H1 (cell line): ENCODE data around the gene CEP72. TPM values are rescaled to one million over a fixed set of nuclear protein-coding genes. Genes with fewer than 3 reads are reported as not detected.

ENCODE experiments used
- CTCF ChIA-PET: fragments of 300-600 bp; sonication (Branson Sonifier 250); formaldehyde crosslinking; loops from one replicate; lab custom pipeline; 2021; ENCODE audit not compliant: partially characterized antibody; lab: Charles Lee
- POLR2A ChIA-PET: fragments of 300-600 bp; sonication (Branson Sonifier 250); formaldehyde crosslinking; loops from one replicate; lab custom pipeline; 2021; ENCODE audit warnings: inconsistent platforms; ENCODE audit not compliant: partially characterized antibody; lab: Charles Lee
- DNase-seq, 2 experiments: peaks; one replicate each; pipeline versions ENCODE4 v3.0.0 to v3.0.0-alpha.2; 2010 to 2022; ENCODE audit warnings: low spot score in 2 of 2, low read depth in 1 of 2, mixed read lengths in 1 of 2
- FAIRE-seq: peaks from 2 replicates; lab custom pipeline; 2011; peaks lifted over from hg19 to GRCh38; lab: Jason Lieb, UNC
- H2AFZ ChIP-seq: 2 replicates; pipeline ENCODE4 v1.8.1; 2012; ENCODE audit warnings: low read length, inconsistent platforms
- H2AK5ac ChIP-seq: 2 replicates; pipeline ENCODE4 v1.6.1; 2013; ENCODE audit warnings: low read depth, low read length
- H2BK120ac ChIP-seq: replicated peaks from 2 replicates; pipeline ENCODE3; 2013; ENCODE audit warnings: low read depth, low read length, inconsistent platforms
- H2BK12ac ChIP-seq: 2 replicates; pipeline ENCODE4 v1.6.1; 2013; ENCODE audit warnings: low read depth, low read length
- H2BK15ac ChIP-seq: 2 replicates; pipeline ENCODE4 v1.6.1; 2013; ENCODE audit warnings: low read length
- H2BK20ac ChIP-seq: 2 replicates; pipeline ENCODE4 v1.6.1; 2013; ENCODE audit warnings: low read length
- H2BK5ac ChIP-seq: 2 replicates; pipeline ENCODE4 v1.6.1; 2013; ENCODE audit warnings: low read depth, low read length
- H3K14ac ChIP-seq: 2 replicates; pipeline ENCODE4 v1.6.1; 2013; ENCODE audit warnings: inconsistent platforms; ENCODE audit not compliant: insufficient read length
- H3K18ac ChIP-seq: 2 replicates; pipeline ENCODE4 v1.6.1; 2013; ENCODE audit warnings: low read length; ENCODE audit errors: extremely low read depth
- H3K23ac ChIP-seq: 2 replicates; pipeline ENCODE4 v1.6.1; 2013; ENCODE audit warnings: inconsistent platforms; ENCODE audit not compliant: insufficient read length
- H3K23me2 ChIP-seq: 2 replicates; pipeline ENCODE4 v1.6.1; 2013; ENCODE audit warnings: low read depth, low read length
- H3K27ac ChIP-seq: 2 replicates; pipeline ENCODE4 v1.6.1; 2011; ENCODE audit warnings: low read depth, low read length, inconsistent platforms
- H3K27me3 ChIP-seq, 4 experiments: replicated peaks in 1 of 4; 1 replicate in 1 of 4; 2 replicates in 3 of 4; pipeline versions ENCODE4 v1.6.1 to v1.8.1; 2011 to 2013; ENCODE audit warnings: low read length in 3 of 4, mild to moderate bottlenecking in 3 of 4, inconsistent platforms in 2 of 4, mixed read lengths in 2 of 4, moderate library complexity in 1 of 4; ENCODE audit not compliant: control insufficient read depth in 3 of 4, insufficient read depth in 3 of 4; ENCODE audit errors: extremely low read depth in 1 of 4
- H3K36me3 ChIP-seq, 4 experiments: 2 replicates each; pipeline versions ENCODE4 v1.6.1 to v1.8.1; 2011 to 2013; ENCODE audit warnings: mild to moderate bottlenecking in 4 of 4, low read length in 3 of 4, moderate library complexity in 2 of 4, control low read depth in 1 of 4, inconsistent platforms in 1 of 4; ENCODE audit not compliant: insufficient read depth in 4 of 4, control insufficient read depth in 2 of 4
- H3K4ac ChIP-seq: replicated peaks from 2 replicates; pipeline ENCODE3; 2013; ENCODE audit warnings: low read length, low read depth, mixed read lengths, inconsistent platforms; ENCODE audit not compliant: insufficient read length
- H3K4me1 ChIP-seq, 4 experiments: replicated peaks in 1 of 4; 1 replicate in 1 of 4; 2 replicates in 3 of 4; pipeline versions ENCODE4 v1.6.1 to v1.8.1; 2011 to 2013; ENCODE audit warnings: low read length in 3 of 4, inconsistent platforms in 2 of 4, mixed read lengths in 1 of 4; ENCODE audit not compliant: insufficient read depth in 4 of 4, control insufficient read depth in 3 of 4
- H3K4me2 ChIP-seq, 2 experiments: 2 replicates each; pipeline versions ENCODE4 v1.6.1 to v1.8.1; 2011 to 2013; ENCODE audit warnings: low read depth in 2 of 2, low read length in 2 of 2, control low read depth in 1 of 2, inconsistent platforms in 1 of 2, mild to moderate bottlenecking in 1 of 2; ENCODE audit not compliant: insufficient read depth in 1 of 2
- H3K4me3 ChIP-seq, 4 experiments: fragments of 200-600, 300-600 bp in 1 of 4; sonication (generic), shearing (Covaris generic), sonication (Bioruptor Twin) in 1 of 4; 2 replicates each; pipeline versions ENCODE4 v1.5.1 to v1.8.1; 2011 to 2016; ENCODE audit warnings: low read length in 4 of 4, low read depth in 3 of 4, control low read depth in 2 of 4, inconsistent platforms in 2 of 4, mild to moderate bottlenecking in 2 of 4, mixed read lengths in 1 of 4, moderate library complexity in 1 of 4; ENCODE audit not compliant: insufficient read depth in 2 of 4; ENCODE audit errors: extremely low read depth in 1 of 4
- H3K56ac ChIP-seq: replicated peaks from 2 replicates; pipeline ENCODE3; 2013; ENCODE audit warnings: low read depth, mild to moderate bottlenecking, mixed read lengths, low read length, inconsistent platforms; ENCODE audit not compliant: insufficient read length
- H3K79me1 ChIP-seq: 2 replicates; pipeline ENCODE4 v1.6.1; 2013; ENCODE audit warnings: low read depth, low read length, control low read depth
- H3K79me2 ChIP-seq, 2 experiments: 2 replicates each; pipeline versions ENCODE4 v1.6.1 to v1.8.1; 2012 to 2013; ENCODE audit warnings: low read length in 2 of 2, mild to moderate bottlenecking in 2 of 2, inconsistent platforms in 1 of 2; ENCODE audit not compliant: insufficient read depth in 2 of 2, control insufficient read depth in 1 of 2
- H3K9ac ChIP-seq, 4 experiments: replicated peaks in 1 of 4; 1 replicate in 1 of 4; 2 replicates in 3 of 4; pipeline versions ENCODE4 v1.6.1 to v1.8.1; 2011 to 2013; ENCODE audit warnings: low read depth in 3 of 4, low read length in 3 of 4, control low read depth in 2 of 4, mild to moderate bottlenecking in 2 of 4, moderate library complexity in 2 of 4, inconsistent platforms in 1 of 4; ENCODE audit errors: extremely low read depth in 1 of 4
- H3K9me3 ChIP-seq, 2 experiments: 2 replicates each; pipeline versions ENCODE4 v1.6.1 to v1.8.1; 2012 to 2013; ENCODE audit warnings: mild to moderate bottlenecking in 2 of 2, moderate library complexity in 2 of 2, control low read depth in 1 of 2, inconsistent platforms in 1 of 2, low read depth in 1 of 2, low read length in 1 of 2, mixed read lengths in 1 of 2; ENCODE audit not compliant: insufficient read depth in 2 of 2
- H4K20me1 ChIP-seq, 2 experiments: replicated peaks in 1 of 2; 2 replicates each; pipeline versions ENCODE3 to v1.8.1; 2011 to 2013; ENCODE audit warnings: inconsistent platforms in 2 of 2, low read length in 2 of 2, mild to moderate bottlenecking in 1 of 2; ENCODE audit not compliant: insufficient read depth in 2 of 2, control insufficient read depth in 1 of 2
- H4K5ac ChIP-seq: 2 replicates; pipeline ENCODE4 v1.6.1; 2013; ENCODE audit warnings: low read length, low read depth, mixed read lengths, inconsistent platforms; ENCODE audit not compliant: insufficient read length
- H4K8ac ChIP-seq: 2 replicates; pipeline ENCODE4 v1.8.0; 2013; ENCODE audit warnings: mild to moderate bottlenecking, moderate library complexity, low read length, inconsistent platforms; ENCODE audit not compliant: insufficient read depth; ENCODE audit errors: extremely low read depth
- H4K91ac ChIP-seq: replicated peaks from 2 replicates; pipeline ENCODE3; 2013; ENCODE audit warnings: low read length, mixed read lengths, inconsistent platforms; ENCODE audit not compliant: insufficient read length
- GABPA ChIP-seq: IDR thresholded peaks from 2 replicates; pipeline ENCODE4 v1.6.1; 2011; ENCODE audit warnings: mild to moderate bottlenecking, low read length, moderate library complexity, borderline replicate concordance; ENCODE audit not compliant: insufficient read depth
- RNF2 ChIP-seq: fragments of 200-900, 300-1000 bp; sonication (generic); IDR thresholded peaks from 2 replicates; pipeline ENCODE4 v1.7.1; 2016; ENCODE audit warnings: borderline replicate concordance, low read depth, mild to moderate bottlenecking, antibody characterized with exemption, low read length; ENCODE audit not compliant: poor library complexity, severe bottlenecking; ENCODE audit errors: missing control alignments
- WGBS, 2 experiments: shearing (Covaris generic) in 1 of 2; methylation state at CpG; one replicate each; pipeline versions ENCODE4 v1.1.6 to v1.1.7; 2013 to 2015; ENCODE audit warnings: low lambda C conversion rate in 2 of 2, mixed read lengths in 2 of 2, inconsistent platforms in 1 of 2, low coverage in 1 of 2, missing lambda C conversion rate in 1 of 2; ENCODE audit not compliant: insufficient replicate concordance in 2 of 2, insufficient coverage in 1 of 2, insufficient read length in 1 of 2; ENCODE audit errors: extremely low coverage in 1 of 2, missing lambda C conversion rate in 1 of 2; 5-methylcytosine and 5-hydroxymethylcytosine counted together
- polyA plus RNA-seq, 7 experiments: library from polyadenylated mRNA; depleted of rRNA in 3 of 7; stranded (reverse) in 5 of 7; unstranded in 2 of 7; fragments of >200 nt in 5 of 7; fragments of 200-250 nt in 2 of 7; gene quantifications; 1 replicate in 5 of 7; 2 replicates in 1 of 7; 4 replicates in 1 of 7; pipeline versions ENCODE4 v1.2.1 to v1.2.3, GENCODE V29; 2011 to 2013; ENCODE audit warnings: missing spikeins in 2 of 7, mixed read lengths in 2 of 7
- total RNA-seq: library from RNA; stranded (reverse); fragmentation: NEBNext Ultra II Directional; extraction: Animal tissue kit (Norgen Biotek cat#: 25700); gene quantifications from 2 replicates; pipeline ENCODE4 v1.2.1, GENCODE V29; 2021
- TF ChIP-seq, protein P1 (sequence below), 3 experiments: IDR thresholded peaks; 1 replicate in 2 of 3; 2 replicates in 1 of 3; pipeline versions ENCODE4 v1.5.1 to v1.6.1; 2011; ENCODE audit warnings: low read length in 3 of 3, mild to moderate bottlenecking in 3 of 3, inconsistent platforms in 2 of 3, low read depth in 1 of 3, moderate library complexity in 1 of 3; ENCODE audit not compliant: insufficient read depth in 1 of 3; ENCODE audit errors: control extremely low read depth in 1 of 3

CEP72 gene
- total and polyA plus RNA-seq, 2 of the 8 experiments (the other 6 are each of a cell fraction or from before 2014, with no cell fraction given), result 13.1 to 19.6 TPM

DNA sequence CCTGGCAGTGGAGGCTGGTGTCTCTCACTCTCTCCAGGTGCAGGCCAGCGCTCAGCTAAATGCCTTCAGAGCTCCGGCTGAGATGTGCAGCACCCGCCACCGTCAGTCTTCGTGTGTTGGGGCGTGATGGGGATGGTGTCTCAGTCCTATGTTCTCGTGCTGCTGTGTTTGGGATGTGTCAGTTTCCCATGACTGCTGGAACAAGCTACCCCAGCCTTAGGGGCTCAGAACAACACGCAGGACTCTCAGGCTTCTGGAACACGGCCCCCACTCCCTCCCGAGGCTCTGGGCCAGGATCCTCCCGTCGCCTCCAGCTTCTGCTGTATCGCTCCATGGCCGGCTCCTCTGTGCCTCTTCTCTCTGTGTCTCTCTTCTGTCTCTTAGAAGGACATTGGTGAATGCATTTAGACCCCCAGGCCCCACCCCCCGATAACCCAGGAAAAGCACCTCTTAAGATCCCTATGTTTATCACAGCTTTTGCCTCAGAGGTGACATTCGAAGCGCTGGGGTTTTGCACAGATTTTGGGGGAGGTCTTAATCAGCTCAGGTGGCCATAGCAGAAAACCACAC is 9.6 kb upstream of the CEP72 start:
- Histone ChIP-seq H3K79me1 (no peaks in the 10 kb centered on the region), H4K8ac (no peak overlapping the region), H2BK15ac (no peak overlapping the region), H2AFZ (no peak overlapping the region), H2BK12ac (no peak overlapping the region), H3K27ac (no peak overlapping the region), H4K20me1 (no peaks in the 10 kb centered on the region), H2BK20ac (no peak overlapping the region), H3K4me2 (no peak overlapping the region), H3K23ac (no peak overlapping the region), H4K91ac (no peak overlapping the region), H3K23me2 (no peaks in the 10 kb centered on the region), H3K4ac (no peak overlapping the region), H3K56ac (no peak overlapping the region), H2BK120ac (no peak overlapping the region), H3K14ac (no peak overlapping the region)
- POLR2A ChIA-PET, result interaction anchor here (1.8 kb wide), 1 partner anchor 10 kb away, joined by 5 read pairs; the partner anchor contains the start of gene CEP72
- DNase-seq, result no peak
- TF ChIP-seq GABPA (no peak), RNF2 (no peak)
- TF ChIP-seq, protein P1, sequence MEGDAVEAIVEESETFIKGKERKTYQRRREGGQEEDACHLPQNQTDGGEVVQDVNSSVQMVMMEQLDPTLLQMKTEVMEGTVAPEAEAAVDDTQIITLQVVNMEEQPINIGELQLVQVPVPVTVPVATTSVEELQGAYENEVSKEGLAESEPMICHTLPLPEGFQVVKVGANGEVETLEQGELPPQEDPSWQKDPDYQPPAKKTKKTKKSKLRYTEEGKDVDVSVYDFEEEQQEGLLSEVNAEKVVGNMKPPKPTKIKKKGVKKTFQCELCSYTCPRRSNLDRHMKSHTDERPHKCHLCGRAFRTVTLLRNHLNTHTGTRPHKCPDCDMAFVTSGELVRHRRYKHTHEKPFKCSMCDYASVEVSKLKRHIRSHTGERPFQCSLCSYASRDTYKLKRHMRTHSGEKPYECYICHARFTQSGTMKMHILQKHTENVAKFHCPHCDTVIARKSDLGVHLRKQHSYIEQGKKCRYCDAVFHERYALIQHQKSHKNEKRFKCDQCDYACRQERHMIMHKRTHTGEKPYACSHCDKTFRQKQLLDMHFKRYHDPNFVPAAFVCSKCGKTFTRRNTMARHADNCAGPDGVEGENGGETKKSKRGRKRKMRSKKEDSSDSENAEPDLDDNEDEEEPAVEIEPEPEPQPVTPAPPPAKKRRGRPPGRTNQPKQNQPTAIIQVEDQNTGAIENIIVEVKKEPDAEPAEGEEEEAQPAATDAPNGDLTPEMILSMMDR (IDR thresholded peaks at IDR 0.05; ENCODE audit: control extremely low read depth in 1 of 3, insufficient read depth in 1 of 3, low read depth in 1 of 3, low read length in 3 of 3), result no peak
- TF ChIP-seq, all 59 proteins: peak for 0
- Histone ChIP-seq H4K5ac (no peak overlapping the region), H3K9me3 (no peaks in the 10 kb centered on the region), H3K18ac (no peak overlapping the region), H3K4me3 (no peak overlapping the region), H2BK5ac (no peak overlapping the region), H3K79me2 (no peaks in the 10 kb centered on the region), H2AK5ac (no peak overlapping the region), H3K4me1 (no peaks in the 10 kb centered on the region), H3K9ac (no peak overlapping the region), H3K36me3 (no peaks in the 10 kb centered on the region), H3K27me3 (peaks cover 0 to 4% (median 0%) of the 10 kb centered on the region in 4 experiments; a peak in 2 of 7 replicates)
- no peak for FAIRE-seq
- CTCF ChIA-PET, result interaction anchor here (1.0 to 1.9 kb wide), 2 partner anchors 9 to 172 kb away, joined by 4 to 6 read pairs; partner anchors contain the start of gene CEP72
- 89% methylated on average over 17 of the region's 17 CpGs; no CpG with 5 or more reads in 1 of the 2 experiments for WGBS, 2 experiments
